ENCODE results near the gene THAP7. TPM values are rescaled to one million over a fixed set of nuclear protein-coding genes. Genes with fewer than 3 reads are reported as not detected.

The THAP7 gene
- total and polyA plus RNA-seq, 9 of the 15 experiments (the other 6 are each of a cell fraction or from before 2014, with no cell fraction given), result 7.9 to 263 (median 84.1) TPM

GRCh38 chr22:21022955-21023614 is 21.2 kb upstream of the THAP7 start:
- POLR2A ChIA-PET, result interaction anchor here (0.6 to 4.3 kb wide), 11 partner anchors 8 to 1056 kb away, joined by 3 to 24 read pairs (median 5); partner anchors contain the start of genes P2RX6 and THAP7
- Histone ChIP-seq H3K9me3 (replicated peaks; ENCODE audit: control insufficient read depth, insufficient read depth, low read depth, low read length) (no peaks in the 10 kb centered on the region), H3K9me1 (ENCODE audit: control insufficient read depth, insufficient read depth, low read length) (no peaks in the 10 kb centered on the region), H3K36me3 (ENCODE audit: control insufficient read depth, insufficient read depth, low read length) (no peaks in the 10 kb centered on the region), H3K4me3 (no peak overlapping the region), H3K4me2 (ENCODE audit: insufficient read depth, low read length) (no peak overlapping the region), H3K27ac (ENCODE audit: extremely low read depth, low read depth, low read length) (no peak overlapping the region), H4K20me1 (replicated peaks; ENCODE audit: control insufficient read depth, insufficient read depth, low read length) (peaks cover 24% of the 10 kb centered on the region), H2AFZ (ENCODE audit: low read depth, low read length) (0 out of 2 replicates have a peak overlapping the region, but pooled peaks have one; percentile 6), H3K9ac (ENCODE audit: insufficient read depth in 1 of 2, low read depth in 2 of 2, low read length in 2 of 2) (peak overlapping the region in 1 of 2 experiments; percentile 73; a peak in 2 of 4 replicates), H3K27me3 (ENCODE audit: control insufficient read depth in 2 of 2, insufficient read depth in 2 of 2, low read length in 2 of 2) (peaks cover 9 to 38% of the 10 kb centered on the region in 2 experiments; a peak in 4 of 5 replicates), H3K79me2 (ENCODE audit: control insufficient read depth, insufficient read depth, low read length) (no peaks in the 10 kb centered on the region), H3K4me1 (replicated peaks in 1 of 2; ENCODE audit: control insufficient read depth in 2 of 2, insufficient read depth in 2 of 2, low read length in 2 of 2) (peaks cover 4 to 32% of the 10 kb centered on the region in 2 experiments; a peak in 3 of 5 replicates)
- no TSS peak for BruUV-seq (replicated peaks)
- ATAC-seq (peak; percentile 51), DNase-seq (ENCODE audit: extremely low read depth in 1 of 4, low spot score in 3 of 4) (peak in 3 of 4 experiments; percentile 56 to 74 (median 72)), FAIRE-seq (no peak)
- whole genome bisulfite sequencing (ENCODE audit: insufficient coverage, low coverage, missing lambda C conversion rate), result 20% methylated on average over 13 of the region's 13 CpGs
- in situ Hi-C loops (cut with MboI), result no loop called here
- intact Hi-C loops (cut with micrococcal nuclease), result loop anchor here (5.0 kb wide), 2 partner anchors 44 to 61 kb away; no protein-coding TSS in a partner anchor
- CTCF ChIA-PET (ENCODE audit: low intra/inter-chr PET ratio), result interaction anchor here (0.8 to 1.0 kb wide), 2 partner anchors 19 to 138 kb away, joined by 3 to 6 read pairs; no protein-coding TSS in a partner anchor
- TF ChIP-seq MAFK (IDR thresholded peaks at IDR 0.05; ENCODE audit: low read length) (0 out of 2 replicates have a peak, but pooled peaks have one; percentile 5), HBP1 (CRISPR knock-in tag; IDR thresholded peaks at IDR 0.05) (peak; percentile 70; the same call in 1 of the 2 replicates), ZNF583 (CRISPR knock-in tag; IDR thresholded peaks at IDR 0.05) (0 out of 2 replicates have a peak, but pooled peaks have one; percentile 53), THRB (CRISPR knock-in tag; conservative IDR thresholded peaks at IDR 0.05) (peak; percentile 79; the same call in 1 of the 2 replicates), LEF1 (IDR thresholded peaks at IDR 0.05) (no peak), CGGBP1 (CRISPR knock-in tag; IDR thresholded peaks at IDR 0.05) (0 out of 2 replicates have a peak, but pooled peaks have one; percentile 14), ZNF232 (CRISPR knock-in tag; IDR thresholded peaks at IDR 0.05) (no peak), KLF6 (CRISPR knock-in tag; IDR thresholded peaks at IDR 0.05; ENCODE audit: borderline replicate concordance) (no peak), HIVEP1 (CRISPR knock-in tag; IDR thresholded peaks at IDR 0.05) (peak; percentile 26; the same call in 1 of the 2 replicates), ZNF586 (CRISPR knock-in tag; conservative IDR thresholded peaks at IDR 0.05) (0 out of 2 replicates have a peak, but pooled peaks have one; percentile 19)
- TF ChIP-seq, protein P1, sequence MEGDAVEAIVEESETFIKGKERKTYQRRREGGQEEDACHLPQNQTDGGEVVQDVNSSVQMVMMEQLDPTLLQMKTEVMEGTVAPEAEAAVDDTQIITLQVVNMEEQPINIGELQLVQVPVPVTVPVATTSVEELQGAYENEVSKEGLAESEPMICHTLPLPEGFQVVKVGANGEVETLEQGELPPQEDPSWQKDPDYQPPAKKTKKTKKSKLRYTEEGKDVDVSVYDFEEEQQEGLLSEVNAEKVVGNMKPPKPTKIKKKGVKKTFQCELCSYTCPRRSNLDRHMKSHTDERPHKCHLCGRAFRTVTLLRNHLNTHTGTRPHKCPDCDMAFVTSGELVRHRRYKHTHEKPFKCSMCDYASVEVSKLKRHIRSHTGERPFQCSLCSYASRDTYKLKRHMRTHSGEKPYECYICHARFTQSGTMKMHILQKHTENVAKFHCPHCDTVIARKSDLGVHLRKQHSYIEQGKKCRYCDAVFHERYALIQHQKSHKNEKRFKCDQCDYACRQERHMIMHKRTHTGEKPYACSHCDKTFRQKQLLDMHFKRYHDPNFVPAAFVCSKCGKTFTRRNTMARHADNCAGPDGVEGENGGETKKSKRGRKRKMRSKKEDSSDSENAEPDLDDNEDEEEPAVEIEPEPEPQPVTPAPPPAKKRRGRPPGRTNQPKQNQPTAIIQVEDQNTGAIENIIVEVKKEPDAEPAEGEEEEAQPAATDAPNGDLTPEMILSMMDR (IDR thresholded peaks at IDR 0.05 in 2 of 3, conservative IDR thresholded peaks at IDR 0.05 in 1 of 3; ENCODE audit: insufficient read depth in 2 of 3, low read depth in 1 of 3, low read length in 3 of 3), result peak; percentile 50 to 73 (median 68)
- TF ChIP-seq, protein P2, sequence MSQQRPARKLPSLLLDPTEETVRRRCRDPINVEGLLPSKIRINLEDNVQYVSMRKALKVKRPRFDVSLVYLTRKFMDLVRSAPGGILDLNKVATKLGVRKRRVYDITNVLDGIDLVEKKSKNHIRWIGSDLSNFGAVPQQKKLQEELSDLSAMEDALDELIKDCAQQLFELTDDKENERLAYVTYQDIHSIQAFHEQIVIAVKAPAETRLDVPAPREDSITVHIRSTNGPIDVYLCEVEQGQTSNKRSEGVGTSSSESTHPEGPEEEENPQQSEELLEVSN (IDR thresholded peaks at IDR 0.05; ENCODE audit: borderline replicate concordance in 1 of 2, extremely low read depth in 1 of 2, insufficient read depth in 1 of 2, insufficient read length in 1 of 2, low read depth in 1 of 2, low read length in 1 of 2, poor library complexity in 1 of 2, severe bottlenecking in 1 of 2), result peak in 1 of 2 experiments; percentile 21
